ENCODE results near the gene KIAA0408. TPM values are rescaled to one million over a fixed set of nuclear protein-coding genes. Genes with fewer than 3 reads are reported as not detected.

The KIAA0408 gene
- 10 to 100 TPM in 5 of 8 experiments, 1 to 10 TPM in 2, under 1 TPM in 1; 0.10 to 46.4 (median 33.1) TPM for total RNA-seq

- ATAC-seq (replicated peaks in 6 of 8) = peak in 7 of 8 experiments; percentile 18 to 93 (median 73)
- no peak within 1 kb of the TSS for H3K27ac ChIP-seq
- in situ Hi-C loops (cut with MboI; ENCODE audit: low pct_unique_long_range_greater_than_20kb in 2 of 9, low sequenced_read_pairs in 9 of 9, unreplicated experiment in 9 of 9) = no loop called here
Observed at GRCh38 chr6:127459231-127459641, at the start of gene KIAA0408. KIAA0408 (minus strand) TSS chr6:127459389; CDS start chr6:127453981, 5,408 bp downstream.

GRCh38 chr6:127506894-127507293, 47.7 kb upstream of the KIAA0408 start:
- in situ Hi-C loops (cut with MboI; ENCODE audit: low pct_unique_long_range_greater_than_20kb in 2 of 9, low sequenced_read_pairs in 9 of 9, unreplicated experiment in 9 of 9) = no loop called here
- Histone ChIP-seq H3K4me3 (no peak overlapping the region), H3K27ac (no peak overlapping the region), H3K4me1 (replicated peaks in 1 of 2) (peaks cover 0 to 18% of the 10 kb centered on the region in 2 donors)
- ATAC-seq (replicated peaks in 6 of 8) = peak in 1 of 8 experiments; percentile 36
- 0 to 100% (median 91%) methylated on average over 1 of the region's 1 CpG; no CpG with 5 or more reads in 1 of the 10 experiments for WGBS, 10 experiments

More at GRCh38 chr6:127459231-127459641, at the start of gene KIAA0408:
- H3K4me1 ChIP-seq (replicated peaks in 1 of 2) = peaks cover 0 to 14% of the 10 kb centered on the region in 2 donors
- WGBS, 10 experiments = 0 to 50% (median 22%) methylated on average over 2 to 4 of the region's 4 CpGs; no CpG with 5 or more reads in 2 of the 10 experiments
- no peak within 1 kb of the TSS for H3K4me3 ChIP-seq

- H3K27ac ChIP-seq = no peak overlapping the region
- in situ Hi-C loops (cut with MboI; ENCODE audit: low pct_unique_long_range_greater_than_20kb in 2 of 9, low sequenced_read_pairs in 9 of 9, unreplicated experiment in 9 of 9) = no loop called here
- no peak for ATAC-seq (replicated peaks in 6 of 8)
- 73 to 100% (median 93%) methylated on average over 2 to 3 of the region's 3 CpGs; no CpG with 5 or more reads in 6 of the 10 experiments for WGBS, 10 experiments
- no peak overlapping the region for H3K4me3 ChIP-seq
- H3K4me1 ChIP-seq (replicated peaks in 1 of 2) = no peaks in the 10 kb centered on the region
Observed at GRCh38 chr6:127503022-127503421, 43.8 kb upstream of the KIAA0408 start.

- Histone ChIP-seq H3K4me3 (no peak overlapping the region), H3K4me1 (replicated peaks in 1 of 2) (no peaks in the 10 kb centered on the region), H3K27ac (no peak overlapping the region)
- 43 to 100% (median 67%) methylated on average over 1 of the region's 1 CpG; no CpG with 5 or more reads in 3 of the 10 experiments for WGBS, 10 experiments
- peak in 5 of 8 experiments; percentile 47 to 65 (median 59) for ATAC-seq (replicated peaks in 6 of 8)
- in situ Hi-C loops (cut with MboI; ENCODE audit: low pct_unique_long_range_greater_than_20kb in 2 of 9, low sequenced_read_pairs in 9 of 9, unreplicated experiment in 9 of 9) = no loop called here
Observed at GRCh38 chr6:127497410-127497809, 38.2 kb upstream of the KIAA0408 start.

- in situ Hi-C loops (cut with MboI; ENCODE audit: low pct_unique_long_range_greater_than_20kb in 2 of 9, low sequenced_read_pairs in 9 of 9, unreplicated experiment in 9 of 9) = no loop called here
- H3K4me3 ChIP-seq = no peak overlapping the region
- ATAC-seq (replicated peaks in 6 of 8) = no peak
- no peak overlapping the region for H3K27ac ChIP-seq
- H3K4me1 ChIP-seq (replicated peaks in 1 of 2) = no peaks in the 10 kb centered on the region
- 23 to 100% (median 97%) methylated on average over 1 of the region's 1 CpG for WGBS, 10 experiments
Observed at GRCh38 chr6:127496471-127496870, 37.3 kb upstream of the KIAA0408 start.

- no peaks in the 10 kb centered on the region for H3K4me1 ChIP-seq (replicated peaks in 1 of 2)
- no peak overlapping the region for H3K4me3 ChIP-seq
- in situ Hi-C loops (cut with MboI; ENCODE audit: low pct_unique_long_range_greater_than_20kb in 2 of 9, low sequenced_read_pairs in 9 of 9, unreplicated experiment in 9 of 9) = no loop called here
- ATAC-seq (replicated peaks in 6 of 8) = no peak
- H3K27ac ChIP-seq = no peak overlapping the region
Observed at GRCh38 chr6:127494240-127494767, 35.1 kb upstream of the KIAA0408 start.

GRCh38 chr6:127489248-127489647, 30.1 kb upstream of the KIAA0408 start:
- ATAC-seq (replicated peaks in 6 of 8) = no peak
- 0 to 100% (median 61%) methylated on average over 1 of the region's 1 CpG; no CpG with 5 or more reads in 2 of the 10 experiments for WGBS, 10 experiments
- in situ Hi-C loops (cut with MboI; ENCODE audit: low pct_unique_long_range_greater_than_20kb in 2 of 9, low sequenced_read_pairs in 9 of 9, unreplicated experiment in 9 of 9) = no loop called here
- Histone ChIP-seq H3K4me3 (no peak overlapping the region), H3K4me1 (replicated peaks in 1 of 2) (peaks cover 0 to 18% of the 10 kb centered on the region in 2 donors), H3K27ac (no peak overlapping the region)

GRCh38 chr6:127486934-127487333, 27.7 kb upstream of the KIAA0408 start:
- in situ Hi-C loops (cut with MboI; ENCODE audit: low pct_unique_long_range_greater_than_20kb in 2 of 9, low sequenced_read_pairs in 9 of 9, unreplicated experiment in 9 of 9) = no loop called here
- 53 to 100% (median 83%) methylated on average over 1 to 3 of the region's 3 CpGs for WGBS, 10 experiments
- no peak for ATAC-seq (replicated peaks in 6 of 8)
- H3K27ac ChIP-seq = no peak overlapping the region
- peaks cover 3 to 29% of the 10 kb centered on the region in 2 donors for H3K4me1 ChIP-seq (replicated peaks in 1 of 2)
- H3K4me3 ChIP-seq = no peak overlapping the region

GRCh38 chr6:127484212-127484863, 25.1 kb upstream of the KIAA0408 start:
- no peak overlapping the region for H3K4me3 ChIP-seq
- in situ Hi-C loops (cut with MboI; ENCODE audit: low pct_unique_long_range_greater_than_20kb in 2 of 9, low sequenced_read_pairs in 9 of 9, unreplicated experiment in 9 of 9) = no loop called here
- ATAC-seq (replicated peaks in 6 of 8) = peak in 4 of 8 experiments; percentile 23 to 88 (median 56)
- 25 to 62% (median 36%) methylated on average over 2 to 3 of the region's 3 CpGs; no CpG with 5 or more reads in 2 of the 10 experiments for WGBS, 10 experiments
- peaks cover 3 to 29% of the 10 kb centered on the region in 2 donors for H3K4me1 ChIP-seq (replicated peaks in 1 of 2)
- peak overlapping the region in 1 of 2 donors; percentile 15 for H3K27ac ChIP-seq

GRCh38 chr6:127483399-127484055, 24.3 kb upstream of the KIAA0408 start:
- in situ Hi-C loops (cut with MboI; ENCODE audit: low pct_unique_long_range_greater_than_20kb in 2 of 9, low sequenced_read_pairs in 9 of 9, unreplicated experiment in 9 of 9) = no loop called here
- WGBS, 10 experiments = 50 to 100% (median 69%) methylated on average over 1 to 5 of the region's 5 CpGs; no CpG with 5 or more reads in 2 of the 10 experiments
- peak in 1 of 8 experiments; percentile 32 for ATAC-seq (replicated peaks in 6 of 8)
- H3K4me3 ChIP-seq = no peak overlapping the region
- H3K4me1 ChIP-seq (replicated peaks in 1 of 2) = peaks cover 3 to 29% of the 10 kb centered on the region in 2 donors
- H3K27ac ChIP-seq = no peak overlapping the region

- WGBS, 10 experiments = 67 to 100% (median 100%) methylated on average over 1 to 2 of the region's 2 CpGs; no CpG with 5 or more reads in 1 of the 10 experiments
- H3K4me3 ChIP-seq = no peak overlapping the region
- peak in 3 of 8 experiments; percentile 26 to 80 (median 37) for ATAC-seq (replicated peaks in 6 of 8)
- in situ Hi-C loops (cut with MboI; ENCODE audit: low pct_unique_long_range_greater_than_20kb in 2 of 9, low sequenced_read_pairs in 9 of 9, unreplicated experiment in 9 of 9) = no loop called here
- H3K27ac ChIP-seq = peak overlapping the region in 1 of 2 donors; percentile 34
- peaks cover 3 to 26% of the 10 kb centered on the region in 2 donors for H3K4me1 ChIP-seq (replicated peaks in 1 of 2)
Observed at GRCh38 chr6:127482325-127482724, 23.1 kb upstream of the KIAA0408 start.

- Histone ChIP-seq H3K4me1 (replicated peaks in 1 of 2) (peaks cover 3 to 19% of the 10 kb centered on the region in 2 donors), H3K27ac (no peak overlapping the region), H3K4me3 (no peak overlapping the region)
- 40 to 90% (median 71%) methylated on average over 1 to 4 of the region's 4 CpGs; no CpG with 5 or more reads in 3 of the 10 experiments for WGBS, 10 experiments
- in situ Hi-C loops (cut with MboI; ENCODE audit: low pct_unique_long_range_greater_than_20kb in 2 of 9, low sequenced_read_pairs in 9 of 9, unreplicated experiment in 9 of 9) = no loop called here
- peak in 2 of 8 experiments; percentile 16 to 19 for ATAC-seq (replicated peaks in 6 of 8)
Observed at GRCh38 chr6:127481628-127482027, 22.4 kb upstream of the KIAA0408 start.

- no peak overlapping the region for H3K4me3 ChIP-seq
- H3K27ac ChIP-seq = no peak overlapping the region
- no peak for ATAC-seq (replicated peaks in 6 of 8)
- WGBS, 10 experiments = 60 to 100% (median 91%) methylated on average over 1 to 2 of the region's 2 CpGs
- peaks cover 3 to 14% of the 10 kb centered on the region in 2 donors for H3K4me1 ChIP-seq (replicated peaks in 1 of 2)
- in situ Hi-C loops (cut with MboI; ENCODE audit: low pct_unique_long_range_greater_than_20kb in 2 of 9, low sequenced_read_pairs in 9 of 9, unreplicated experiment in 9 of 9) = no loop called here
Observed at GRCh38 chr6:127481111-127481510, 21.9 kb upstream of the KIAA0408 start.
